Breast epithelium (tissue), 4 donors: Measurements from ENCODE around the gene PXDC1. TPM values are rescaled to one million over a fixed set of nuclear protein-coding genes. Genes with fewer than 3 reads are reported as not detected.

Experiments used
- DNase-seq, 2 donors: peaks; one replicate each; pipeline ENCODE4 v3.0.0-alpha.2; 2019; ENCODE audit warnings: low spot score in 2 of 2
- H3K27ac ChIP-seq, 2 donors: fragments of 200-600 bp; sonication (generic) in 1 of 2; one replicate each; pipeline ENCODE4 v1.5.1; 2016 to 2019; ENCODE audit warnings: mild to moderate bottlenecking in 1 of 2
- H3K27me3 ChIP-seq, 2 donors: fragments of 200-600 bp; sonication (generic) in 1 of 2; one replicate each; pipeline versions ENCODE4 v1.5.1 to v1.6.0; 2017 to 2019; ENCODE audit warnings: control low read depth in 1 of 2, mild to moderate bottlenecking in 1 of 2
- H3K36me3 ChIP-seq: fragments of 200-600 bp; one replicate; pipeline ENCODE4 v1.5.1; 2019
- H3K4me1 ChIP-seq, 2 donors: fragments of 200-600 bp; sonication (generic); one replicate each; pipeline ENCODE4 v1.5.1; 2016 to 2019; ENCODE audit warnings: control low read depth in 1 of 2
- H3K4me3 ChIP-seq, 3 donors: fragments of 200-600 bp; sonication (generic); 1 replicate in 2 of 3; 2 replicates in 1 of 3; pipeline ENCODE4 v1.5.1; 2016 to 2019; ENCODE audit warnings: mild to moderate bottlenecking in 3 of 3, moderate library complexity in 2 of 3
- H3K9me3 ChIP-seq, 2 donors: fragments of 200-600 bp; sonication (generic) in 1 of 2; one replicate each; pipeline ENCODE4 v1.5.1; 2016 to 2019; ENCODE audit warnings: control low read depth in 1 of 2
- CTCF ChIP-seq, 3 donors: fragments of 450-650 bp; IDR thresholded peaks; one replicate each; pipeline ENCODE4 v1.5.1; 2016 to 2017; ENCODE audit warnings: antibody characterized with exemption in 3 of 3, mild to moderate bottlenecking in 3 of 3, moderate library complexity in 3 of 3
- POLR2A ChIP-seq: fragments of 450-650 bp; IDR thresholded peaks from one replicate; pipeline ENCODE4 v1.6.1; 2016; ENCODE audit warnings: antibody characterized with exemption, mild to moderate bottlenecking, moderate library complexity
- POLR2AphosphoS5 ChIP-seq, 3 donors: sonication (generic); formaldehyde crosslinking; IDR thresholded peaks; one replicate each; pipeline ENCODE4 v1.6.1; 2017; ENCODE audit warnings: antibody characterized with exemption in 3 of 3
- intact Hi-C: fragments of 100-400 bp; cut with DNase I; formaldehyde crosslinking; loops from one replicate; pipeline ENCODE4 v1.15.1; 2023; ENCODE audit warnings: low total_unique reads
- total RNA-seq, 3 donors: library from RNA; depleted of rRNA; stranded (reverse); fragments of >200 nt; gene quantifications; one replicate each; pipeline ENCODE4 v1.1.0, GENCODE V29; 2016

PXDC1 gene
- total RNA-seq, 3 donors from 2014 or later = 86.2 to 122 (median 88.0) TPM

GRCh38 chr6:3786141-3786540 lies 34.6 kb upstream of the PXDC1 start:
- no peak for TF ChIP-seq POLR2AphosphoS5 (IDR thresholded peaks at IDR 0.05)
- no peak for DNase-seq
- Histone ChIP-seq H3K4me3 (no peak overlapping the region), H3K27ac (no peak overlapping the region), H3K9me3 (no peaks in the 10 kb centered on the region), H3K36me3 (no peaks in the 10 kb centered on the region), H3K4me1 (no peaks in the 10 kb centered on the region), H3K27me3 (no peaks in the 10 kb centered on the region)
- intact Hi-C loops = no loop called here

- DNase-seq = no peak
- H3K27ac ChIP-seq = no peak overlapping the region
- no peak for TF ChIP-seq CTCF (IDR thresholded peaks at IDR 0.05)
- no peak for TF ChIP-seq POLR2AphosphoS5 (IDR thresholded peaks at IDR 0.05)
- no peak for TF ChIP-seq POLR2A
- no peak overlapping the region for H3K4me3 ChIP-seq
- H3K9me3 ChIP-seq = no peaks in the 10 kb centered on the region
- H3K36me3 ChIP-seq = no peaks in the 10 kb centered on the region
- no peaks in the 10 kb centered on the region for H3K4me1 ChIP-seq
- intact Hi-C loops = no loop called here
- H3K27me3 ChIP-seq = no peaks in the 10 kb centered on the region
These were observed 34.2 kb upstream of the PXDC1 start for GRCh38 chr6:3785745-3786098.

- no peaks in the 10 kb centered on the region for H3K27me3 ChIP-seq
- H3K36me3 ChIP-seq = no peaks in the 10 kb centered on the region
- no peak overlapping the region for H3K4me3 ChIP-seq
- H3K4me1 ChIP-seq = no peaks in the 10 kb centered on the region
- intact Hi-C loops = no loop called here
- H3K27ac ChIP-seq = no peak overlapping the region
- no peaks in the 10 kb centered on the region for H3K9me3 ChIP-seq
- TF ChIP-seq POLR2A (no peak), CTCF (IDR thresholded peaks at IDR 0.05) (no peak), POLR2AphosphoS5 (IDR thresholded peaks at IDR 0.05) (no peak)
- no peak for DNase-seq
These were observed 33.6 kb upstream of the PXDC1 start for GRCh38 chr6:3784885-3785744.

GRCh38 chr6:3784423-3784822 lies 32.9 kb upstream of the PXDC1 start:
- Histone ChIP-seq H3K9me3 (no peaks in the 10 kb centered on the region), H3K36me3 (no peaks in the 10 kb centered on the region), H3K27ac (no peak overlapping the region), H3K4me1 (no peaks in the 10 kb centered on the region), H3K4me3 (no peak overlapping the region), H3K27me3 (no peaks in the 10 kb centered on the region)
- intact Hi-C loops = no loop called here
- DNase-seq = no peak
- no peak for TF ChIP-seq POLR2A

- no peaks in the 10 kb centered on the region for H3K27me3 ChIP-seq
- H3K36me3 ChIP-seq = no peaks in the 10 kb centered on the region
- no peak overlapping the region for H3K4me3 ChIP-seq
- intact Hi-C loops = no loop called here
- no peaks in the 10 kb centered on the region for H3K9me3 ChIP-seq
- TF ChIP-seq POLR2A = no peak
- TF ChIP-seq CTCF (IDR thresholded peaks at IDR 0.05) = no peak
- peak in 1 of 3 donors; percentile 9 for TF ChIP-seq POLR2AphosphoS5 (IDR thresholded peaks at IDR 0.05)
- H3K4me1 ChIP-seq = no peaks in the 10 kb centered on the region
- no peak overlapping the region for H3K27ac ChIP-seq
- DNase-seq = no peak
These were observed 31.6 kb upstream of the PXDC1 start for GRCh38 chr6:3782876-3783832.

- TF ChIP-seq POLR2A (no peak), CTCF (IDR thresholded peaks at IDR 0.05) (no peak), POLR2AphosphoS5 (IDR thresholded peaks at IDR 0.05) (no peak)
- intact Hi-C loops = no loop called here
These were observed 30.0 kb upstream of the PXDC1 start for GRCh38 chr6:3781504-3781903.

More at GRCh38 chr6:3781504-3781903, 30.0 kb upstream of the PXDC1 start:
- Histone ChIP-seq H3K4me3 (no peak overlapping the region), H3K27ac (no peak overlapping the region), H3K36me3 (no peaks in the 10 kb centered on the region), H3K27me3 (no peaks in the 10 kb centered on the region), H3K9me3 (no peaks in the 10 kb centered on the region), H3K4me1 (no peaks in the 10 kb centered on the region)
- DNase-seq = no peak
